Effector memory CD8-positive, alpha-beta T cell (primary cell): Measurements from ENCODE around the gene KRT34.
A peak's percentile ranks its signal among the peaks of the same experiment; 100 is the strongest.

Source experiments
- ATAC-seq: fragments of 150-1000 bp; cut with Tn5 transposase; replicated peaks from 2 replicates; pipeline ENCODE4 v1.10.0; 2021; ENCODE audit warnings: mild to moderate bottlenecking, moderate library complexity
- DNase-seq, 3 experiments: peaks; one replicate each; pipeline ENCODE4 v3.0.0; 2021
- H3K27ac Mint-ChIP-seq, 2 donors: one replicate each; pipeline ENCODE4 v1.8.0; 2022; ENCODE audit warnings: mild to moderate bottlenecking in 2 of 2, mixed read lengths in 2 of 2, moderate library complexity in 2 of 2
- H3K27me3 Mint-ChIP-seq, 2 donors: one replicate each; pipeline ENCODE4 v1.8.0; 2022; ENCODE audit warnings: mixed read lengths in 2 of 2
- H3K36me3 Mint-ChIP-seq: one replicate; pipeline ENCODE4 v1.8.0; 2022; ENCODE audit warnings: mild to moderate bottlenecking, moderate library complexity, mixed read lengths; ENCODE audit not compliant: insufficient read depth
- H3K4me1 Mint-ChIP-seq, 2 donors: one replicate each; pipeline ENCODE4 v1.8.0; 2022; ENCODE audit warnings: low read depth in 2 of 2, mixed read lengths in 2 of 2
- H3K4me3 Mint-ChIP-seq, 2 donors: one replicate each; pipeline ENCODE4 v1.8.0; 2022; ENCODE audit warnings: mild to moderate bottlenecking in 2 of 2, mixed read lengths in 2 of 2, moderate library complexity in 2 of 2
- H3K9me3 Mint-ChIP-seq, 2 donors: one replicate each; pipeline ENCODE4 v1.8.0; 2022; ENCODE audit warnings: mixed read lengths in 2 of 2

KRT34 gene

GRCh38 chr17:41416479-41416878, 34.4 kb upstream of the KRT34 start:
- DNase-seq (no peak), ATAC-seq (peak; percentile 24)
- Mint-ChIP-seq H3K27me3 (peaks cover 8 to 11% of the 10 kb centered on the region in 2 donors), H3K4me1 (peaks cover 0 to 3% of the 10 kb centered on the region in 2 donors), H3K27ac (no peak overlapping the region), H3K36me3 (no peaks in the 10 kb centered on the region), H3K4me3 (no peak overlapping the region), H3K9me3 (no peaks in the 10 kb centered on the region)

- H3K36me3 Mint-ChIP-seq = no peaks in the 10 kb centered on the region
- no peak overlapping the region for H3K4me3 Mint-ChIP-seq
- DNase-seq (no peak), ATAC-seq (no peak)
- H3K4me1 Mint-ChIP-seq = peaks cover 0 to 3% of the 10 kb centered on the region in 2 donors
- no peaks in the 10 kb centered on the region for H3K9me3 Mint-ChIP-seq
- H3K27ac Mint-ChIP-seq = no peak overlapping the region
- H3K27me3 Mint-ChIP-seq = peaks cover 7 to 13% of the 10 kb centered on the region in 2 donors
Measured at GRCh38 chr17:41415833-41416335, 33.8 kb upstream of the KRT34 start.

GRCh38 chr17:41415411-41415810, 33.3 kb upstream of the KRT34 start:
- no peaks in the 10 kb centered on the region for H3K9me3 Mint-ChIP-seq
- H3K36me3 Mint-ChIP-seq = no peaks in the 10 kb centered on the region
- no peak overlapping the region for H3K27ac Mint-ChIP-seq
- peaks cover 2 to 13% of the 10 kb centered on the region in 2 donors for H3K27me3 Mint-ChIP-seq
- peaks cover 0 to 3% of the 10 kb centered on the region in 2 donors for H3K4me1 Mint-ChIP-seq
- no peak overlapping the region for H3K4me3 Mint-ChIP-seq
- ATAC-seq (no peak), DNase-seq (no peak)

GRCh38 chr17:41413982-41414381, 31.9 kb upstream of the KRT34 start:
- no peak for DNase-seq
- no peak overlapping the region for H3K27ac Mint-ChIP-seq
- H3K27me3 Mint-ChIP-seq = peaks cover 0 to 13% of the 10 kb centered on the region in 2 donors
- no peaks in the 10 kb centered on the region for H3K36me3 Mint-ChIP-seq
- no peaks in the 10 kb centered on the region for H3K9me3 Mint-ChIP-seq
- peaks cover 2 to 4% of the 10 kb centered on the region in 2 donors for H3K4me1 Mint-ChIP-seq
- no peak for ATAC-seq
- no peak overlapping the region for H3K4me3 Mint-ChIP-seq

GRCh38 chr17:41413353-41413957, 31.3 kb upstream of the KRT34 start:
- Mint-ChIP-seq H3K9me3 (no peaks in the 10 kb centered on the region), H3K27me3 (peaks cover 0 to 18% of the 10 kb centered on the region in 2 donors), H3K4me1 (peaks cover 5 to 10% of the 10 kb centered on the region in 2 donors), H3K36me3 (no peaks in the 10 kb centered on the region), H3K27ac (no peak overlapping the region), H3K4me3 (no peak overlapping the region)
- DNase-seq = no peak
- ATAC-seq = no peak

GRCh38 chr17:41411072-41411840, 29.1 kb upstream of the KRT34 start:
- Mint-ChIP-seq H3K36me3 (no peaks in the 10 kb centered on the region), H3K27ac (no peak overlapping the region), H3K4me1 (peaks cover 5 to 11% of the 10 kb centered on the region in 2 donors), H3K27me3 (peaks cover 0 to 23% of the 10 kb centered on the region in 2 donors), H3K4me3 (no peak overlapping the region), H3K9me3 (no peaks in the 10 kb centered on the region)
- ATAC-seq (no peak), DNase-seq (no peak)

GRCh38 chr17:41407226-41407625, 25.1 kb upstream of the KRT34 start:
- no peak overlapping the region for H3K27ac Mint-ChIP-seq
- ATAC-seq = no peak

GRCh38 chr17:41406205-41406604, 24.1 kb upstream of the KRT34 start:
- peak overlapping the region in 1 of 2 donors; percentile 42 for H3K27ac Mint-ChIP-seq
- no peaks in the 10 kb centered on the region for H3K9me3 Mint-ChIP-seq
- no peaks in the 10 kb centered on the region for H3K36me3 Mint-ChIP-seq
- ATAC-seq (no peak), DNase-seq (no peak)
- H3K4me3 Mint-ChIP-seq = no peak overlapping the region
- peaks cover 17 to 32% of the 10 kb centered on the region in 2 donors for H3K4me1 Mint-ChIP-seq
- peaks cover 6 to 14% of the 10 kb centered on the region in 2 donors for H3K27me3 Mint-ChIP-seq

More at GRCh38 chr17:41407226-41407625, 25.1 kb upstream of the KRT34 start:
- Mint-ChIP-seq H3K4me1 (peaks cover 17 to 31% of the 10 kb centered on the region in 2 donors), H3K36me3 (no peaks in the 10 kb centered on the region), H3K4me3 (no peak overlapping the region), H3K27me3 (peaks cover 4 to 15% of the 10 kb centered on the region in 2 donors), H3K9me3 (no peaks in the 10 kb centered on the region)
- DNase-seq = no peak

GRCh38 chr17:41404024-41404671, 22.0 kb upstream of the KRT34 start:
- Mint-ChIP-seq H3K27ac (peak overlapping the region; percentile 29 to 59), H3K27me3 (peaks cover 6 to 10% of the 10 kb centered on the region in 2 donors)

GRCh38 chr17:41403404-41404023, 21.4 kb upstream of the KRT34 start:
- Mint-ChIP-seq H3K27ac (peak overlapping the region; percentile 29 to 59), H3K4me3 (peak overlapping the region; percentile 4 to 28), H3K27me3 (peaks cover 5 to 6% of the 10 kb centered on the region in 2 donors), H3K9me3 (no peaks in the 10 kb centered on the region), H3K36me3 (no peaks in the 10 kb centered on the region), H3K4me1 (peaks cover 12 to 28% of the 10 kb centered on the region in 2 donors)
- ATAC-seq = no peak
- no peak for DNase-seq

More at GRCh38 chr17:41404024-41404671, 22.0 kb upstream of the KRT34 start:
- Mint-ChIP-seq H3K4me3 (peak overlapping the region; percentile 4 to 28), H3K9me3 (no peaks in the 10 kb centered on the region), H3K4me1 (peaks cover 17 to 33% of the 10 kb centered on the region in 2 donors), H3K36me3 (no peaks in the 10 kb centered on the region)
- ATAC-seq (peak; percentile 85), DNase-seq (no peak)

- no peaks in the 10 kb centered on the region for H3K9me3 Mint-ChIP-seq
- peak overlapping the region in 1 of 2 donors; percentile 4 for H3K27ac Mint-ChIP-seq
- H3K27me3 Mint-ChIP-seq = peaks cover 0 to 15% of the 10 kb centered on the region in 2 donors
- H3K4me1 Mint-ChIP-seq = peaks cover 12 to 23% of the 10 kb centered on the region in 2 donors
- no peak for ATAC-seq
- no peak overlapping the region for H3K4me3 Mint-ChIP-seq
- no peak for DNase-seq
- H3K36me3 Mint-ChIP-seq = no peaks in the 10 kb centered on the region
Measured at GRCh38 chr17:41402161-41402560, 20.1 kb upstream of the KRT34 start.

- no peaks in the 10 kb centered on the region for H3K9me3 Mint-ChIP-seq
- peaks cover 0 to 2% of the 10 kb centered on the region in 2 donors for H3K4me1 Mint-ChIP-seq
- no peak within 1 kb of the TSS for H3K4me3 Mint-ChIP-seq
- ATAC-seq = no peak
- no peak within 1 kb of the TSS for H3K27ac Mint-ChIP-seq
- H3K27me3 Mint-ChIP-seq = peaks cover 19 to 31% of the 10 kb centered on the region in 2 donors
- DNase-seq = no peak
- H3K36me3 Mint-ChIP-seq = peaks cover 3% of the 10 kb centered on the region
Measured at GRCh38 chr17:41396996-41397660, 15.0 kb upstream of the KRT34 start, which contains the start of gene KRT31. KRT31 (minus strand) TSS chr17:41397608; CDS start chr17:41397539, 69 bp downstream.
